ENCODE data around the gene NCLN.
"Not testable (repeated sequence)": the region's sequence is repeated elsewhere in the genome, so short reads cannot be mapped to it uniquely, and the experiment has no call there.

Gene NCLN

DNA sequence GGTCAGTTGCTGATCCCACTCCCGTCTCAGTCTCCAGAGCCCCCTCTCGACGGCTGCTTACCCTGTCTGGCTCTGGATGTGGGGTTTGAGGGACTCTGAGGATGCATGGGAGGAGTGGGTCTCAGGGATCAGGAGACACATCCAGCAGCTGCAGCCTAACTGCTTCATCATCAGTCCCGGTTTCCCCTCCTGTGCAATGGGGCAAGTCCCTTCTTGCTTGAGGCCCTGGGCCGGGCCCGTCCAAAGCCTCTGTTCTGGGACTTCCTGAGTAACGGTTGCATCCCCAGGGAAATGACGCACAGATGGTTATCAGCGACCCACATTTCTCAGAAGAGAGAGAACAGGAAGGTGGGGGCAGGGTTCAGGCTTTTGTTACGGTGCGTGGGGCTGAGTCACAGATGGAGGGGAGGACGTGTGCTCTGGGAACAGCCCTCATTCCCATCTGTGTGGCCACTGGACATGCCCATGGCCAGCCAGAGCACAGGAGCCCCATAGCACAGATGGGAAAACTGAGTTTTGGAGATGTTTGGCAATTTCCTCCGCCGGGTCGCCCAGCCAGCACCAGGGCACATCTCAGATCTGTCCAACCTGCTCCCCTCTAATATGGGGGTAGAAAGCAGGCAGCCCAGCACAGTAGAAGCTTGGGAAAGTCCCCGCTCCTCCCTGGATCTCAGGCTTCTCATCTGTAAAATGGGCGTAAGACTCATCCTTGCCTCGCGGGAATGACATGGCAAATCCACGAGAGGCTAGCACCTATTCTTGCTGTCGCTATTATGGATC, 30.6 kb upstream of the NCLN start:
- DNase-seq (ENCODE audit: low read depth in 2 of 3, low spot score in 2 of 3), result peak; percentile 52 to 65 (median 60)

- no peak for DNase-seq (ENCODE audit: low read depth in 2 of 3, low spot score in 2 of 3)
These were observed 28.5 kb upstream of the NCLN start for GRCh38 chr19:3157096-3157845.

- DNase-seq (ENCODE audit: low read depth in 2 of 3, low spot score in 2 of 3), result no peak
These were observed 26.2 kb upstream of the NCLN start for GRCh38 chr19:3159565-3159964.

DNA sequence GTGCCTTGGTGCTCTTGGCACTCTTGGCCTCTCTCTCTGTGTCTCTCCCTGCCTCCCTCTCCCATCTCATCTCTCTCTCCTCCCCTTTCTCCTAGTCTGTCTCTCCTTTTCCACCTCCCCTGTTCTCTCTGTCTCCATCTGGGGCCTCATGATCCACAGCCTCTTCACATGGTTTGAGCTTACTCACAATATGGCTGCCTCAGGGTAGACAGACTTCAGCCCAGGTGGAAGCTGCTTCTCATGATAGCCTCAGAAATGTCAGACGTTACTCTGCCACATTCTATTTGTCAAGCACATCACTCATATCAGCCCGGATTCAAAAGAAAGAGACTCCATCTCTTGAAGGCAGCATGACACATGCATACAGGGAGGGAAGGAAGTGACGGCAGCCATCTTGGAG, 25.5 kb upstream of the NCLN start:
- DNase-seq (ENCODE audit: low read depth in 2 of 3, low spot score in 2 of 3), result no peak

GRCh38 chr19:3161453-3161852, 24.3 kb upstream of the NCLN start:
- DNase-seq (ENCODE audit: low read depth in 2 of 3, low spot score in 2 of 3), result no peak

DNA sequence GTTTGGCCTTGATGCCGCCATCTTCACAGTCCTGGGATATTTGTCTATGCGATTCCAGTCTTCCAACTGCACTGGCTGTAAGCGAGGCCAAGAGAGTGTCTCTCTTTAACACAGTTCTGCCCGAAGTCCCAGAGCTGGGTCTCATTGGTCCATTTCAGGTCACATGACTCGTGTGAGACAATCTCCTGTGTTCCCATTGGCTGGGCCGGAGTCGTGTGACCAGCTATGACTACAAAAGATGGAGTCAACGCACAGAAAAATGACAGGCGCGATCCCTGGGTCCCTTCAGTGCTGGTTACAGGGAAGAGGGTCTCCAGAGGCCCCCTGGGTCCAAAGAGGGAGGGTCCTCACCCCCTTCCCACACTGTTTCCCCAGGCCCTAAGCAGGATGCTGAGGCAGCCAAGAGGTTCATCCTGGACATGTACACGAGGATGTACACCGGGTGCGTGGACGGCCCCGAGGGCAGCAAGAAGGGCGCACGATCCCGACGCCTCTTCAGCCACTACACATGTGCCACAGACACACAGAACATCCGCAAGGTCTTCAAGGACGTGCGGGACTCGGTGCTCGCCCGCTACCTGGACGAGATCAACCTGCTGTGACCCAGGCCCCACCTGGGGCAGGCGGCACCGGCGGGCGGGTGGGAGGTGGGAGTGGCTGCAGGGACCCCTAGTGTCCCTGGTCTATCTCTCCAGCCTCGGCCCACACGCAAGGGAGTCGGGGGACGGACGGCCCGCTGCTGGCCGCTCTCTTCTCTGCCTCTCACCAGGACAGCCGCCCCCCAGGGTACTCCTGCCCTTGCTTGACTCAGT, 23.1 kb upstream of the NCLN start:
- DNase-seq (ENCODE audit: low read depth in 2 of 3, low spot score in 2 of 3), result no peak

DNA sequence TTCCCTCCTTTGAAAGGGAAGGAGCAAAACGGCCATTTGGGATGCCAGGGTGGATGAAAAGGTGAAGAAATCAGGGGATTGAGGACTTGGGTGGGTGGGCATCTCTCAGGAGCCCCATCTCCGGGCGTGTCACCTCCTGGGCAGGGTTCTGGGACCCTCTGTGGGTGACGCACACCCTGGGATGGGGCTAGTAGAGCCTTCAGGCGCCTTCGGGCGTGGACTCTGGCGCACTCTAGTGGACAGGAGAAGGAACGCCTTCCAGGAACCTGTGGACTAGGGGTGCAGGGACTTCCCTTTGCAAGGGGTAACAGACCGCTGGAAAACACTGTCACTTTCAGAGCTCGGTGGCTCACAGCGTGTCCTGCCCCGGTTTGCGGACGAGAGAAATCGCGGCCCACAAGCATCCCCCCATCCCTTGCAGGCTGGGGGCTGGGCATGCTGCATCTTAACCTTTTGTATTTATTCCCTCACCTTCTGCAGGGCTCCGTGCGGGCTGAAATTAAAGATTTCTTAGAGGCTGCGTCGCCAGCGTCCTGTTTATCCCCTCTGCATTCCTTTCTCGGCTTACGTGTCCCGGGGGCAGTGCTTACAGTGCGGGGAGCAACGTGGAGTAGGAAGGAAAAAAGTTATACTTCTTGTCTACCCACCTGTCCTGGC, 22.4 kb upstream of the NCLN start:
- peak; percentile 32 to 43 (median 34) for DNase-seq (ENCODE audit: low read depth in 2 of 3, low spot score in 2 of 3)

GRCh38 chr19:3163943-3164342, 21.8 kb upstream of the NCLN start:
- DNase-seq (ENCODE audit: low read depth in 2 of 3, low spot score in 2 of 3), result no peak

DNA sequence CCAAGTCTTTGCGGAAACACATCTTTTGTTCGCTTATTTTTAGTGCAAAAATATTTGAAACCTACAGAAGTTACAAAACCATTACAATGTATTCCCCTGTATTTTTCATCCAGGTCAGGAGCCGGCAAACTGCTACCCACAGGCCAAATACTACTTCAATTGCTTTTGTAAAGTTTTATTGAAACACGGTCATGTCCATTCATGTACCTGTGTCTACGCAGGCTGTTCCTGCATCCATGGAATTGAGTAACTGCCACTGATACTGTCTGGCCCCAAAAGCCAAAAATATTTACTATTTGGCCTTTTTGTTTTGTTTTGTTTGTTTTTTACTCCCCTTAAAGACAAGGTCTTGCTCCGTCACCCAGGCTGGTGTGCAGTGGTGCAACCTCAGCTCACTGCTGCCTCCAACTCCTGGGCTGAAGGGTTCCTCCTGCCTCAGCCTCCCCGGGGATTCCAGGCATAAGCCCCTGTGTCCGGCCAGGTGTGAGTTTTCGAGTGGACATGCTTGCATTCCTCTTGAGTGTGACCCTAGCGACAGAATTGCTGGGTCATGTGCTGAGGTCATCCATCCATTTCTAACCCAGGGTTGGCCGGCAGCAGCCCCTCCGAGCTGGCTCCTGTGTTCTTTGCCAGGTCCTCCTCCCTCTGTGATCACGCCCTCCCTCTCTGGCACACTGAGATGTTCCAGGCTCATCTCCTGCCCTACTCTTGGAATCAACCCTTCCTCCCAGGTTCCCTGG, 18.0 kb upstream of the NCLN start:
- no peak for DNase-seq (ENCODE audit: low read depth in 2 of 3, low spot score in 2 of 3)

GRCh38 chr19:3171894-3172672, 13.6 kb upstream of the NCLN start:
- no peak for DNase-seq (ENCODE audit: low read depth in 2 of 3, low spot score in 2 of 3)

DNA sequence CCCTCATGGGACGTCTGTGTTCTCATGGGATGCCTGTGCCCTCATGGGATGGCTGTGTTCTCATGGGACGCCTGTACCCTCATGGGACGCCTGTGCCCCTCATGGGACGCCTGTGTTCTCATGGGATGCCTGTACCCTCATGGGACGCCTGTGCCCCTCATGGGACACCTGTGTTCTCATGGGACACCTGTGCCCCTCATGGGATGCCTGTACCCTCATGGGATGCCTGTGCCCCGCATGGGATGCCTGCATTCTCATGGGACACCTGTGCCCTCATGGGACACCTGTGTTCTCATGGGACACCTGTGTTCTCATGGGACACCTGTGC, 13.1 kb upstream of the NCLN start:
- not testable (repeated sequence) for DNase-seq (ENCODE audit: low read depth in 2 of 3, low spot score in 2 of 3)

- no peak for DNase-seq (ENCODE audit: low read depth in 2 of 3, low spot score in 2 of 3)
These were observed 9.7 kb upstream of the NCLN start for GRCh38 chr19:3175781-3176714.

GRCh38 chr19:3176715-3177501, 8.8 kb upstream of the NCLN start:
- peak; percentile 33 to 49 (median 47) for DNase-seq (ENCODE audit: low read depth in 2 of 3, low spot score in 2 of 3)

DNA sequence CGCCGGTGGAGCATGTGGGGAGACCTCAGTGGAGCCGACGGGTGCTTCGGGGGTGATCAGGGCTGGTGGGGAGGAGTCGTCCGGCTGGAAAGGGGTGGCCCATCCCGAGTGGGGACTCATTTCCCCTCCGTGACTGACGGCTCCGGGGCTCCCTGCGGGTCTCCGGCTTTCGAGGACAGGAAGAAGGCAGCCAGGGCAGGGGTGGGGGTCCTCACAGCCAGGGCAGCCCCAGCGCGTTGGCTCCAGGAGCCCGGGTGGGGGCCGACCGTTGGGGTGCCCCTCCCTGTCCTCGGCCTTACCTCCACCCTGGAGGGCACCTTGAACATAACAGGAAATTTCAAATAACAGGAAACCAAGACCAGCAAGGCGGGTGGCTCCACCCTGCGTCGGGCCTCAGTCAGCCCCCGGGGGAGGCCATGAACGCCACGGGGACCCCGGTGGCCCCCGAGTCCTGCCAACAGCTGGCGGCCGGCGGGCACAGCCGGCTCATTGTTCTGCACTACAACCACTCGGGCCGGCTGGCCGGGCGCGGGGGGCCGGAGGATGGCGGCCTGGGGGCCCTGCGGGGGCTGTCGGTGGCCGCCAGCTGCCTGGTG, 7.3 kb upstream of the NCLN start, which contains the start of gene S1PR4:
TSS of gene S1PR4 (plus strand) at position 393 of the 596 bp plus-strand sequence. CDS start at position 417, 24 bp downstream.
- peak; percentile 44 to 52 (median 49) for DNase-seq (ENCODE audit: low read depth in 2 of 3, low spot score in 2 of 3)

DNA sequence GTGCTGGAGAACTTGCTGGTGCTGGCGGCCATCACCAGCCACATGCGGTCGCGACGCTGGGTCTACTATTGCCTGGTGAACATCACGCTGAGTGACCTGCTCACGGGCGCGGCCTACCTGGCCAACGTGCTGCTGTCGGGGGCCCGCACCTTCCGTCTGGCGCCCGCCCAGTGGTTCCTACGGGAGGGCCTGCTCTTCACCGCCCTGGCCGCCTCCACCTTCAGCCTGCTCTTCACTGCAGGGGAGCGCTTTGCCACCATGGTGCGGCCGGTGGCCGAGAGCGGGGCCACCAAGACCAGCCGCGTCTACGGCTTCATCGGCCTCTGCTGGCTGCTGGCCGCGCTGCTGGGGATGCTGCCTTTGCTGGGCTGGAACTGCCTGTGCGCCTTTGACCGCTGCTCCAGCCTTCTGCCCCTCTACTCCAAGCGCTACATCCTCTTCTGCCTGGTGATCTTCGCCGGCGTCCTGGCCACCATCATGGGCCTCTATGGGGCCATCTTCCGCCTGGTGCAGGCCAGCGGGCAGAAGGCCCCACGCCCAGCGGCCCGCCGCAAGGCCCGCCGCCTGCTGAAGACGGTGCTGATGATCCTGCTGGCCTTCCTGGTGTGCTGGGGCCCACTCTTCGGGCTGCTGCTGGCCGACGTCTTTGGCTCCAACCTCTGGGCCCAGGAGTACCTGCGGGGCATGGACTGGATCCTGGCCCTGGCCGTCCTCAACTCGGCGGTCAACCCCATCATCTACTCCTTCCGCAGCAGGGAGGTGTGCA, 6.6 kb upstream of the NCLN start:
- DNase-seq (ENCODE audit: low read depth in 2 of 3, low spot score in 2 of 3), result peak in 1 of 3 experiments; percentile 18

GRCh38 chr19:3179739-3180293, 5.9 kb upstream of the NCLN start:
- peak in 2 of 3 experiments; percentile 24 to 30 for DNase-seq (ENCODE audit: low read depth in 2 of 3, low spot score in 2 of 3)
